ENCODE measurements around the gene BMP6.

DNA sequence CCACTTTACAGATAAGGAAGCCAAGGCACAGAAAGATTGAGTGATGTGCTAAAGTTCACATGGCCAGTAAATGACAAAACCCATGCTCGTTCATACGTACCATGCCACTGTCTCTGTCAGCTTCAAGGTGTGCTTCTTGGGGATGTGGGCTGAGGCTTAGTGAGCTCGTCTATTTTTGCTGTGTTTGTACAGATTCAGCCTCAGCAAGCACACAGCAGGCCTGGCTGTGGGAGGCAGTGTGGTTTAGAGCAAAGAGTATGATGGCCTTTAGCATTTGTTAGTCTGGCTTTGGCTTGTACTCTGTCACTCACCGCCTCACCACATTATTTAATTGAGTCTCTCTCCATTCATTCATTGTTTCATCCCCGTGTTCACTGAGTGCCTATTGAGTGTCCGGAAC is 55.3 kb downstream of the BMP6 start:
- no peak for TF ChIP-seq POLR2A (IDR thresholded peaks at IDR 0.05; ENCODE audit: low read depth, low read length)
- no peak for TF ChIP-seq SMC3 (IDR thresholded peaks at IDR 0.05; ENCODE audit: low read depth, low read length)
- TF ChIP-seq, protein P1, sequence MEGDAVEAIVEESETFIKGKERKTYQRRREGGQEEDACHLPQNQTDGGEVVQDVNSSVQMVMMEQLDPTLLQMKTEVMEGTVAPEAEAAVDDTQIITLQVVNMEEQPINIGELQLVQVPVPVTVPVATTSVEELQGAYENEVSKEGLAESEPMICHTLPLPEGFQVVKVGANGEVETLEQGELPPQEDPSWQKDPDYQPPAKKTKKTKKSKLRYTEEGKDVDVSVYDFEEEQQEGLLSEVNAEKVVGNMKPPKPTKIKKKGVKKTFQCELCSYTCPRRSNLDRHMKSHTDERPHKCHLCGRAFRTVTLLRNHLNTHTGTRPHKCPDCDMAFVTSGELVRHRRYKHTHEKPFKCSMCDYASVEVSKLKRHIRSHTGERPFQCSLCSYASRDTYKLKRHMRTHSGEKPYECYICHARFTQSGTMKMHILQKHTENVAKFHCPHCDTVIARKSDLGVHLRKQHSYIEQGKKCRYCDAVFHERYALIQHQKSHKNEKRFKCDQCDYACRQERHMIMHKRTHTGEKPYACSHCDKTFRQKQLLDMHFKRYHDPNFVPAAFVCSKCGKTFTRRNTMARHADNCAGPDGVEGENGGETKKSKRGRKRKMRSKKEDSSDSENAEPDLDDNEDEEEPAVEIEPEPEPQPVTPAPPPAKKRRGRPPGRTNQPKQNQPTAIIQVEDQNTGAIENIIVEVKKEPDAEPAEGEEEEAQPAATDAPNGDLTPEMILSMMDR (conservative IDR thresholded peaks at IDR 0.05; ENCODE audit: low read depth, low read length): no peak
- TF ChIP-seq, protein P2, sequence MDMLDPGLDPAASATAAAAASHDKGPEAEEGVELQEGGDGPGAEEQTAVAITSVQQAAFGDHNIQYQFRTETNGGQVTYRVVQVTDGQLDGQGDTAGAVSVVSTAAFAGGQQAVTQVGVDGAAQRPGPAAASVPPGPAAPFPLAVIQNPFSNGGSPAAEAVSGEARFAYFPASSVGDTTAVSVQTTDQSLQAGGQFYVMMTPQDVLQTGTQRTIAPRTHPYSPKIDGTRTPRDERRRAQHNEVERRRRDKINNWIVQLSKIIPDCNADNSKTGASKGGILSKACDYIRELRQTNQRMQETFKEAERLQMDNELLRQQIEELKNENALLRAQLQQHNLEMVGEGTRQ (IDR thresholded peaks at IDR 0.05; ENCODE audit: low read depth, low read length): no peak
